A549 (cell line): ENCODE data around the gene IGF2. TPM values are rescaled to one million over a fixed set of nuclear protein-coding genes. Genes with fewer than 3 reads are reported as not detected.

Experiments
- ATAC-seq, 2 experiments: fragments of 200-7000 bp in 1 of 2; fragments of >200 bp in 1 of 2; cut with Nextera tagmentation in 1 of 2; cut with Tn5 transposase in 1 of 2; 3 replicates each; pipeline versions ENCODE4 v1.8.0 to v1.9.1; 2018 to 2020; ENCODE audit warnings: mild to moderate bottlenecking in 1 of 2, moderate library complexity in 1 of 2
- CTCF ChIA-PET: fragments of 300-600 bp; sonication (Branson Sonifier 250); formaldehyde crosslinking; extraction: SDS; loops from one replicate; lab custom pipeline; 2021; ENCODE audit warnings: antibody characterized with exemption, inconsistent platforms; lab: Yijun Ruan, JAX
- POLR2A ChIA-PET: fragments of 350-600 bp; formaldehyde crosslinking; extraction: SDS; loops from one replicate; lab custom pipeline; 2021; ENCODE audit warnings: antibody characterized with exemption, inconsistent platforms; lab: Yijun Ruan, JAX
- DNase-seq, 2 experiments: peaks; one replicate each; pipeline versions ENCODE4 v3.0.0 to v3.0.0-alpha.2; 2011 to 2016; ENCODE audit warnings: low read depth in 1 of 2, low spot score in 1 of 2
- FAIRE-seq: peaks from 2 replicates; lab custom pipeline; 2011; peaks lifted over from hg19 to GRCh38; lab: Jason Lieb, UNC
- H3K27ac ChIP-seq, 2 experiments: fragments of >200 bp; sonication (Bioruptor Twin); formaldehyde crosslinking; 3 replicates each; pipeline ENCODE4 v1.5.1; 2016 to 2017
- H3K4me1 ChIP-seq: fragments of >200 bp; sonication (Bioruptor Twin); formaldehyde crosslinking; 3 replicates; pipeline ENCODE4 v1.6.1; 2016
- H3K4me2 ChIP-seq: fragments of >200 bp; sonication (Bioruptor Twin); formaldehyde crosslinking; 3 replicates; pipeline ENCODE4 v1.6.1; 2016
- H3K4me3 ChIP-seq: fragments of >200 bp; sonication (Bioruptor Twin); formaldehyde crosslinking; 3 replicates; pipeline ENCODE4 v1.5.1; 2016
- H3K9me3 ChIP-seq: fragments of >200 bp; sonication (Bioruptor Twin); formaldehyde crosslinking; 3 replicates; pipeline ENCODE4 v1.6.1; 2016
- BHLHE40 ChIP-seq: IDR thresholded peaks from 2 replicates; pipeline ENCODE4 v1.6.1; 2012; ENCODE audit warnings: low read depth, low read length, inconsistent platforms
- CBX8 ChIP-seq: fragments of 200-600 bp; sonication (generic); IDR thresholded peaks from 2 replicates; pipeline ENCODE4 v1.6.1; 2016
- EHMT2 ChIP-seq: fragments of 200-600 bp; sonication (generic); IDR thresholded peaks from 2 replicates; pipeline ENCODE4 v1.6.1; 2016; ENCODE audit warnings: antibody characterized with exemption, low read depth, mild to moderate bottlenecking, moderate library complexity
- GATA3 ChIP-seq: IDR thresholded peaks from 2 replicates; pipeline ENCODE4 v1.6.1; 2012; ENCODE audit warnings: borderline replicate concordance
- HDAC2 ChIP-seq: fragments of 200-600 bp; sonication (generic); IDR thresholded peaks from 2 replicates; pipeline ENCODE4 v1.6.1; 2016
- HEYL ChIP-seq: fragments of 250-450 bp; sonication (Bioruptor Pico); IDR thresholded peaks from 2 replicates; pipeline ENCODE4 v1.8.0; 2021; ENCODE audit warnings: mild to moderate bottlenecking, moderate library complexity
- JUNB ChIP-seq: fragments of >200 bp; sonication (Bioruptor Twin); formaldehyde crosslinking; IDR thresholded peaks from 2 replicates; pipeline ENCODE4 v1.6.1; 2016
- KDM1A ChIP-seq: fragments of 200-600 bp; sonication (generic); IDR thresholded peaks from 2 replicates; pipeline ENCODE4 v1.6.1; 2016; ENCODE audit warnings: low read depth, mild to moderate bottlenecking
- KDM5A ChIP-seq: fragments of 200-600 bp; sonication (generic); IDR thresholded peaks from 2 replicates; pipeline ENCODE4 v1.6.1; 2016; ENCODE audit warnings: antibody characterized with exemption, mild to moderate bottlenecking
- MAFK ChIP-seq: fragments of 450-650 bp; IDR thresholded peaks from 2 replicates; pipeline ENCODE4 v1.6.1; 2014; ENCODE audit not compliant: partially characterized antibody
- PHF8 ChIP-seq: fragments of 200-600 bp; sonication (generic); IDR thresholded peaks from 2 replicates; pipeline ENCODE4 v1.6.1; 2016; ENCODE audit warnings: low read depth, mild to moderate bottlenecking, antibody characterized with exemption, moderate library complexity, borderline replicate concordance
- POLR2AphosphoS2 ChIP-seq: conservative IDR thresholded peaks from 2 replicates; pipeline ENCODE4 v1.6.1; 2012; ENCODE audit warnings: low read length, improper control_type of control experiment, inconsistent platforms
- RARB ChIP-seq: fragments of 250-450 bp; sonication (Bioruptor Pico); IDR thresholded peaks from 2 replicates; pipeline ENCODE4 v1.8.0; 2021; ENCODE audit warnings: mild to moderate bottlenecking, moderate library complexity
- RCOR1 ChIP-seq: fragments of 150-350 bp; IDR thresholded peaks from 2 replicates; pipeline ENCODE4 v1.6.1; 2014; ENCODE audit warnings: antibody characterized with exemption, low read length, low read depth
- RFX5 ChIP-seq: fragments of 450-650 bp; IDR thresholded peaks from 2 replicates; pipeline ENCODE4 v1.7.1; 2014; ENCODE audit warnings: antibody characterized with exemption, mild to moderate bottlenecking, moderate library complexity
- RNF2 ChIP-seq: fragments of 200-600 bp; sonication (generic); IDR thresholded peaks from 2 replicates; pipeline ENCODE4 v1.6.1; 2016; ENCODE audit warnings: low read depth, mild to moderate bottlenecking, antibody characterized with exemption, moderate library complexity, borderline replicate concordance
- TFCP2L1 ChIP-seq: fragments of 250-450 bp; sonication (Bioruptor Pico); IDR thresholded peaks from 2 replicates; pipeline ENCODE4 v1.5.0; 2021; ENCODE audit warnings: mild to moderate bottlenecking
- ZSCAN20 ChIP-seq: fragments of 250-450 bp; sonication (Bioruptor Pico); IDR thresholded peaks from 2 replicates; pipeline ENCODE4 v1.8.0; 2022; ENCODE audit warnings: mild to moderate bottlenecking, moderate library complexity
- WGBS: methylation state at CpG from one replicate; pipeline ENCODE4 v1.1.6; 2017; ENCODE audit errors: missing lambda C conversion rate; 5-methylcytosine and 5-hydroxymethylcytosine counted together
- polyA plus RNA-seq, 4 experiments: library from polyadenylated mRNA; depleted of rRNA in 3 of 4; stranded (reverse); fragments of >200 nt; fragmentation: RNase III in 1 of 4; extraction: RNeasy Plus Mini Kit Qiagen cat#74134 plus additional on column Dnase treatment in 1 of 4; gene quantifications; 2 replicates in 3 of 4; 3 replicates in 1 of 4; pipeline ENCODE4 v1.2.3, GENCODE V29; 2011 to 2017
- TF ChIP-seq, protein P1 (sequence below): fragments of >200 bp; sonication (Bioruptor Twin); formaldehyde crosslinking; IDR thresholded peaks from 3 replicates; pipeline ENCODE4 v1.6.1; 2016
- TF ChIP-seq, protein P2 (sequence below): IDR thresholded peaks from 2 replicates; pipeline ENCODE4 v1.6.1; 2012

Gene IGF2
- polyA plus RNA-seq, 2 of the 4 experiments (the other 2 are of a cell fraction), result 2.0 to 2.9 TPM

DNA sequence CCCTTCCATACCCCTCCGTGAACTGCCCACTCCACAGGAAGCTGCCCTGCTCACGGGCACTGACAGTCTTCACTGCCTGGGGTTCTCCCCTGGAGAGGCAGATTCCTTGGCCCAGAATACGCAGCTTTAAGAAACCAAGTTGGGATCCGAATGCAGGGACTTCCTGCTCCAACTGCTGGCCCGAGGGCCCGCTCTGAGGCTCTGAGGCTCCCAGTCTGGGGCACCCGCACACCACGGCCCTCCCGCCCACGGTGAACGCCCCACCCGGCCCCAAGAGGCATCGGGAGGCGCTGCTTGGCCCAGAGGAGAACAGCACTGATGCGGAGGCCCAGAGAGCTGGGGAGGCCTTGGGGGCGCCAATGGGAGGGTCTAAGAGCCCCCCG, 42.3 kb downstream of the IGF2 start:
- no peak overlapping the region for H3K4me3 ChIP-seq
- ATAC-seq, result no peak
- no peak for FAIRE-seq
- WGBS, result 80% methylated on average over 8 of the region's 17 CpGs
- H3K4me2 ChIP-seq, result no peak overlapping the region
- no peaks in the 10 kb centered on the region for H3K4me1 ChIP-seq
- no peak for DNase-seq
- TF ChIP-seq HEYL (no peak), BHLHE40 (no peak)
- H3K9me3 ChIP-seq, result no peaks in the 10 kb centered on the region; the same call in 2 of the 3 replicates
- H3K27ac ChIP-seq, result no peak overlapping the region
- ChIA-PET POLR2A (no interaction called here), CTCF (interaction anchor here (1.3 to 7.8 kb wide), 3 partner anchors 53 to 220 kb away, joined by 4 to 59 read pairs (median 9); no protein-coding TSS in a partner anchor)

DNA sequence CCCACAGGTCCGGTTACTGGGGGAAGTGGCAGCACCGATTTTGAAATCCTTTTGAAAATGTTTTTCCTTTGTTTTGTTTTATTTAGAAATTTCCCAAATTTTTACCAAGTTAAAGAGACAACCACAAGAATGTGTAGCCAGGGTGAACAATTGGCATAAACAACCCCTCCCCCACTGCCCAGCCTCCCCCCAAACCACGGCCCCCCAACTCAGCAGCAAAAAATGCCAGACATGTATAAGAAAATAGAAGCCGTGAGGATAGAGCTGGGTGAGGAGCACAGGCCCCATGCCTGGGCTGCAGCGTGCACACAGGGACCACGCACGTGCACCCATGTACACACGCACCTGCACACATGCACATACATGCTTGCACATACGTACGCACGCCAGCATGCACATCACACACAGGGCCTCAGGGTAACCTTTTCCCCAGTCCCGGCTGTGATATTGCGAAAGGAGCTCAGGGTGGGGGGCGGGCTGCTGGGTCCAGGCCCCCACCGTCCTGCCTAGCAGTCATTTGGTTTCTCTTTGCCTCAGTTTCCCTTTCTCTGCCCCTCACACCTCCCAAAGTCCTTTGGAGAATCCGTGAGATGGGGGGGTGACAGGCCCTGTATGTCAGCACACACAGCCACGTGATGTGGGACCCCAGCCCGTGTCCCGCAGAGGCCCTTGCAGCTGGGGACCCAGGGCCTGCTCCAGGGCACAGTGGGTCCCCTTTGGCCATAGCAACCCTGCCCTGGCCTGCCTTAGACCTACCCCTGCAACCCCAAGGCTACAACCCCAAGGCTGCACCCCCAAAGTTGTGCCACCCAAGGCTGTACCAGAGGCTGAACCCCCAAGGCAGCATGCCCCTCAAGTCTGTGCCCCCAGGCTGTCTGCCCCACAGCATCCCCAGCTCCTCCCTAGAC, 42.9 kb downstream of the IGF2 start:
- POLR2A ChIA-PET, result no interaction called here
- Histone ChIP-seq H3K4me3 (no peak overlapping the region), H3K4me1 (no peaks in the 10 kb centered on the region), H3K4me2 (no peak overlapping the region), H3K9me3 (no peaks in the 10 kb centered on the region; the same call in 2 of the 3 replicates), H3K27ac (no peak overlapping the region)
- no peak for TF ChIP-seq HDAC2
- TF ChIP-seq, protein P1, sequence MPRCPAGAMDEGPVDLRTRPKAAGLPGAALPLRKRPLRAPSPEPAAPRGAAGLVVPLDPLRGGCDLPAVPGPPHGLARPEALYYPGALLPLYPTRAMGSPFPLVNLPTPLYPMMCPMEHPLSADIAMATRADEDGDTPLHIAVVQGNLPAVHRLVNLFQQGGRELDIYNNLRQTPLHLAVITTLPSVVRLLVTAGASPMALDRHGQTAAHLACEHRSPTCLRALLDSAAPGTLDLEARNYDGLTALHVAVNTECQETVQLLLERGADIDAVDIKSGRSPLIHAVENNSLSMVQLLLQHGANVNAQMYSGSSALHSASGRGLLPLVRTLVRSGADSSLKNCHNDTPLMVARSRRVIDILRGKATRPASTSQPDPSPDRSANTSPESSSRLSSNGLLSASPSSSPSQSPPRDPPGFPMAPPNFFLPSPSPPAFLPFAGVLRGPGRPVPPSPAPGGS, result no peak
- TF ChIP-seq RCOR1, result no peak
- TF ChIP-seq KDM5A, result no peak
- no peak for TF ChIP-seq POLR2AphosphoS2
- no peak for TF ChIP-seq MAFK
- TF ChIP-seq PHF8, result no peak
- no peak for TF ChIP-seq GATA3
- CTCF ChIA-PET, result interaction anchor here (1.3 to 7.8 kb wide), 4 partner anchors 24 to 220 kb away, joined by 4 to 59 read pairs (median 6); no protein-coding TSS in a partner anchor
- DNase-seq (no peak), FAIRE-seq (no peak), ATAC-seq (no peak)
- 78% methylated on average over 16 of the region's 19 CpGs for WGBS

GRCh38 chr11:2095542-2095941, 43.6 kb downstream of the IGF2 start:
- FAIRE-seq (no peak), ATAC-seq (no peak), DNase-seq (no peak)
- Histone ChIP-seq H3K4me2 (no peak overlapping the region), H3K9me3 (no peaks in the 10 kb centered on the region; the same call in 2 of the 3 replicates), H3K4me1 (no peaks in the 10 kb centered on the region), H3K4me3 (no peak overlapping the region), H3K27ac (no peak overlapping the region)
- WGBS, result 71% methylated on average over 7 of the region's 7 CpGs
- CTCF ChIA-PET, result interaction anchor here (1.4 to 7.8 kb wide), 2 partner anchors 25 to 55 kb away, joined by 4 to 59 read pairs; no protein-coding TSS in a partner anchor
- TF ChIP-seq KDM1A, result no peak
- POLR2A ChIA-PET, result no interaction called here

GRCh38 chr11:2095198-2095520, 44.0 kb downstream of the IGF2 start:
- ChIA-PET CTCF (interaction anchor here (1.4 to 7.8 kb wide), 2 partner anchors 25 to 55 kb away, joined by 4 to 59 read pairs; no protein-coding TSS in a partner anchor), POLR2A (no interaction called here)
- no peak overlapping the region for H3K4me3 ChIP-seq
- H3K27ac ChIP-seq, result no peak overlapping the region
- ATAC-seq (no peak), DNase-seq (no peak), FAIRE-seq (no peak)
- TF ChIP-seq, protein P2, sequence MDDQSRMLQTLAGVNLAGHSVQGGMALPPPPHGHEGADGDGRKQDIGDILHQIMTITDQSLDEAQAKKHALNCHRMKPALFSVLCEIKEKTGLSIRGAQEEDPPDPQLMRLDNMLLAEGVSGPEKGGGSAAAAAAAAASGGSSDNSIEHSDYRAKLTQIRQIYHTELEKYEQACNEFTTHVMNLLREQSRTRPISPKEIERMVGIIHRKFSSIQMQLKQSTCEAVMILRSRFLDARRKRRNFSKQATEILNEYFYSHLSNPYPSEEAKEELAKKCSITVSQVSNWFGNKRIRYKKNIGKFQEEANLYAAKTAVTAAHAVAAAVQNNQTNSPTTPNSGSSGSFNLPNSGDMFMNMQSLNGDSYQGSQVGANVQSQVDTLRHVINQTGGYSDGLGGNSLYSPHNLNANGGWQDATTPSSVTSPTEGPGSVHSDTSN, result no peak
- TF ChIP-seq POLR2AphosphoS2, result no peak
- no peak for TF ChIP-seq ZSCAN20 (CRISPR knock-in tag)
- TF ChIP-seq HDAC2, result no peak
- TF ChIP-seq KDM1A, result no peak
- no peak for TF ChIP-seq HEYL
- no peak for TF ChIP-seq EHMT2
- TF ChIP-seq CBX8, result no peak
- TF ChIP-seq RCOR1, result no peak
- no peak for TF ChIP-seq TFCP2L1 (CRISPR knock-in tag)
- no peak for TF ChIP-seq RFX5
- no peak for TF ChIP-seq JUNB
- TF ChIP-seq RARB (CRISPR knock-in tag), result no peak
- TF ChIP-seq RNF2, result no peak
- no peaks in the 10 kb centered on the region for H3K4me1 ChIP-seq
- no peak overlapping the region for H3K4me2 ChIP-seq
- 98% methylated on average over 6 of the region's 6 CpGs for WGBS
- H3K9me3 ChIP-seq, result no peaks in the 10 kb centered on the region; the same call in 2 of the 3 replicates
